NCI-H345 treated with DMSO at 0.1 percent for 48 hours (cell line): Measurements from ENCODE around the gene M6PR.
"Not testable (repeated sequence)": the region's sequence is repeated elsewhere in the genome, so short reads cannot be mapped to it uniquely, and the experiment has no call there.

ENCODE experiments used
- DNase-seq: peaks from one replicate; lab custom pipeline; 2025; ENCODE audit not compliant: unreplicated experiment; lab: John Stamatoyannopoulos, UW

M6PR gene

GRCh38 chr12:8951744-8952143 is 2.3 kb upstream of the M6PR start:
- DNase-seq = no peak

GRCh38 chr12:8950702-8951478 is 1.4 kb upstream of the M6PR start:
- DNase-seq = no peak

- DNase-seq = peak; percentile 60
Measured at GRCh38 chr12:8950221-8950527, 729 bp upstream of the M6PR start.

GRCh38 chr12:8948701-8949341 is 624 bp downstream of the M6PR start:
- DNase-seq = no peak

GRCh38 chr12:8947737-8948136 is 1.7 kb downstream of the M6PR start:
- DNase-seq = no peak

GRCh38 chr12:8946733-8947132 is 2.7 kb downstream of the M6PR start:
- DNase-seq = no peak

- DNase-seq = no peak
Measured at GRCh38 chr12:8943565-8944186, 5.8 kb downstream of the M6PR start.

GRCh38 chr12:8941691-8942478 is 7.6 kb downstream of the M6PR start:
- no peak for DNase-seq

GRCh38 chr12:8937842-8938442 is 11.5 kb downstream of the M6PR start:
- not testable (repeated sequence) for DNase-seq

- no peak for DNase-seq
Measured at GRCh38 chr12:8936735-8937134, 12.7 kb downstream of the M6PR start.

GRCh38 chr12:8934080-8934479 is 15.4 kb downstream of the M6PR start:
- not testable (repeated sequence) for DNase-seq

- DNase-seq = not testable (repeated sequence)
Measured at GRCh38 chr12:8932464-8932863, 17.0 kb downstream of the M6PR start.

GRCh38 chr12:8930655-8931323 is 18.7 kb downstream of the M6PR start:
- not testable (repeated sequence) for DNase-seq

GRCh38 chr12:8922544-8922943 is 26.9 kb downstream of the M6PR start:
- no peak for DNase-seq

GRCh38 chr12:8919643-8920042 is 29.8 kb downstream of the M6PR start:
- not testable (repeated sequence) for DNase-seq

GRCh38 chr12:8917751-8918150 is 31.7 kb downstream of the M6PR start:
- no peak for DNase-seq

GRCh38 chr12:8917031-8917430 is 32.4 kb downstream of the M6PR start:
- no peak for DNase-seq

- DNase-seq = no peak
Measured at GRCh38 chr12:8916154-8916553, 33.3 kb downstream of the M6PR start.

GRCh38 chr12:8914716-8915526 is 34.5 kb downstream of the M6PR start:
- DNase-seq = peak; percentile 19
